ENCODE results near the gene UGGT1. TPM values are rescaled to one million over a fixed set of nuclear protein-coding genes. Genes with fewer than 3 reads are reported as not detected.

UGGT1 gene
- total RNA-seq, 1 donor from 2014 or later: 102 TPM

DNA sequence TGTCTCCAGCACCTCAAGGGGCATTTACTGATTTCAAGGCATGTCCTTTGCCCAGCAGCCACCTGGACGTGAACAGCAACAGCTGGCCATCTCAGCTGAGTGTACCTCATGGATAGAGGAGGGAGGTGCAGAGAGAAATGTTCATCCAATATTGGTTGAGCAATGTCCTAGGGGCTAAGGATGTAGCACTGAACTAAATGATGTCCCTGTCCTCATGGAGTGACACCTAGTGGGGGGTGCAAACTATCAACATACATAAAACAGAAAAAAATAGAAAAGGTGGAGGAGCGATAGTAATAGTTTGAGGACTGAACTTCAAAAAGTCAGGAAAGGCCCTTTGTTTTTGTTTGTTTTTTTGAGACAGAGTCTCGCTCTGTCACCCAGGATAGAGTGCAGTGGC lies 4.8 kb upstream of the UGGT1 start:
- Mint-ChIP-seq H3K4me1 (ENCODE audit: unreplicated experiment) (peaks cover 4% of the 10 kb centered on the region), H3K9me3 (ENCODE audit: unreplicated experiment) (no peaks in the 10 kb centered on the region), H3K27ac (ENCODE audit: unreplicated experiment) (no peak overlapping the region), H3K36me3 (ENCODE audit: low read depth, unreplicated experiment) (no peaks in the 10 kb centered on the region), H3K27me3 (ENCODE audit: unreplicated experiment) (no peaks in the 10 kb centered on the region), H3K4me3 (ENCODE audit: unreplicated experiment) (peak overlapping the region; percentile 43)
- TF ChIP-seq, protein P1, sequence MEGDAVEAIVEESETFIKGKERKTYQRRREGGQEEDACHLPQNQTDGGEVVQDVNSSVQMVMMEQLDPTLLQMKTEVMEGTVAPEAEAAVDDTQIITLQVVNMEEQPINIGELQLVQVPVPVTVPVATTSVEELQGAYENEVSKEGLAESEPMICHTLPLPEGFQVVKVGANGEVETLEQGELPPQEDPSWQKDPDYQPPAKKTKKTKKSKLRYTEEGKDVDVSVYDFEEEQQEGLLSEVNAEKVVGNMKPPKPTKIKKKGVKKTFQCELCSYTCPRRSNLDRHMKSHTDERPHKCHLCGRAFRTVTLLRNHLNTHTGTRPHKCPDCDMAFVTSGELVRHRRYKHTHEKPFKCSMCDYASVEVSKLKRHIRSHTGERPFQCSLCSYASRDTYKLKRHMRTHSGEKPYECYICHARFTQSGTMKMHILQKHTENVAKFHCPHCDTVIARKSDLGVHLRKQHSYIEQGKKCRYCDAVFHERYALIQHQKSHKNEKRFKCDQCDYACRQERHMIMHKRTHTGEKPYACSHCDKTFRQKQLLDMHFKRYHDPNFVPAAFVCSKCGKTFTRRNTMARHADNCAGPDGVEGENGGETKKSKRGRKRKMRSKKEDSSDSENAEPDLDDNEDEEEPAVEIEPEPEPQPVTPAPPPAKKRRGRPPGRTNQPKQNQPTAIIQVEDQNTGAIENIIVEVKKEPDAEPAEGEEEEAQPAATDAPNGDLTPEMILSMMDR (IDR thresholded peaks at IDR 0.05; ENCODE audit: unreplicated experiment): no peak
- DNase-seq (ENCODE audit: low spot score): no peak

DNA sequence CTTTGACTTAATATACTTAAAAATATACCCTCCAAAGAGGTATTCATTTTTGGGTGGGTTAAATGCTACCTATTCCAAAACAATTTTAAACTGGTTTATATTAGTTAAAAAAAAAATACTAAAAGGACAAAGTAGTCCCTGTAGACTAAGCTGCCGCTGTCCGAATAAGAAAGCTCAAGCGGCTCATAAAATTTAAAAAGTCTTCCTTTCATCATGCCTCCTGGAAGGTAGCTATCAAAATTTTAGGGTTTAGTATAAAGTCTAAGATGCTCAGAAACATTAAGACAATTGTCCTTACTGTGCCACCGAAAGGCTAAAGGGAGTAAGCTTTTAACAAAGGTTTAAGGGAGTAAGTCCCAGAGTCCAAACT lies 440 bp upstream of the UGGT1 start:
- H3K9me3 Mint-ChIP-seq (ENCODE audit: unreplicated experiment): no peaks in the 10 kb centered on the region
- TF ChIP-seq, protein P1 (IDR thresholded peaks at IDR 0.05; ENCODE audit: unreplicated experiment): no peak
- peak overlapping the region; percentile 70 for H3K27ac Mint-ChIP-seq (ENCODE audit: unreplicated experiment)
- H3K36me3 Mint-ChIP-seq (ENCODE audit: low read depth, unreplicated experiment): peaks cover 3% of the 10 kb centered on the region
- H3K4me3 Mint-ChIP-seq (ENCODE audit: unreplicated experiment): peak overlapping the region; percentile 95
- no peaks in the 10 kb centered on the region for H3K27me3 Mint-ChIP-seq (ENCODE audit: unreplicated experiment)
- H3K4me1 Mint-ChIP-seq (ENCODE audit: unreplicated experiment): peaks cover 28% of the 10 kb centered on the region
- DNase-seq (ENCODE audit: low spot score): no peak

DNA sequence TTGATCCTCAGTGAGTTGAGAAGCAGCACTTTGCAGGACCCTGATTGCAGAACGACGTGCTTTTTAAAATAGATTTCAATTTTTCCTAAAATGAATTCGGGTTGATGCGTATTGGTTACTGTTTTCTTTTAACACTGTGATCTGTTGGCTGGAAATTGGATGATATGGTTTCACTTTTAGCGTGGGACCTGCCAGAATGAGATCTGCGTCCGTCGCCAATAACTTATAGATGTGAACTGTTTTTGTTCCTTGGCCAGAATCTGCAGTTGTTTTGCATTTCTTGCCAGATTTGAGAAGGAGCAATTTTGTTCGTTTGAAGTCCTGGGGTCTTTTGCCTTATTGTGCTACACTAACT lies 703 bp downstream of the UGGT1 start:
- Mint-ChIP-seq H3K9me3 (ENCODE audit: unreplicated experiment) (no peaks in the 10 kb centered on the region), H3K27ac (ENCODE audit: unreplicated experiment) (peak overlapping the region; percentile 70), H3K4me3 (ENCODE audit: unreplicated experiment) (peak overlapping the region; percentile 95), H3K27me3 (ENCODE audit: unreplicated experiment) (no peaks in the 10 kb centered on the region), H3K4me1 (ENCODE audit: unreplicated experiment) (peaks cover 35% of the 10 kb centered on the region), H3K36me3 (ENCODE audit: low read depth, unreplicated experiment) (peaks cover 8% of the 10 kb centered on the region)
- no peak for DNase-seq (ENCODE audit: low spot score)
- TF ChIP-seq, protein P1 (IDR thresholded peaks at IDR 0.05; ENCODE audit: unreplicated experiment): no peak

DNA sequence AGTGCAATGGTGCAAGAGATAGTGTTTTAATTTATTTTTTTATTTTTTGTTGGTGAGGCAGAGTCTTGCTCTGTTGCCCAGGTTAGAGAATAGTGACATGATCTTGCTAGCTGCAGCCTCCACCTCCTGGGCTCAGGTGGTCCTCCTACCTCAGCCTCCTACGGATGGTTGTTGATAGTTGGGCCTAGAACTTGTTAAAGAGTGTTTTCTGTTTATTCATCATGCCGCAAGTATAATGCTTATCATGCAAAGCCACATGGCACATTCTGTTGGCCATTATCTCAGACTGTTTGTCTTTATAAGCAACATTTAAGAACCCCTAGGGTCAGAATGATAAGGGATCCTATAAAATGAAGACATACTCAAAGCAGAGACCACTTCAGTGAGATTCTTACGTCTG lies 1.7 kb downstream of the UGGT1 start:
- peaks cover 35% of the 10 kb centered on the region for H3K4me1 Mint-ChIP-seq (ENCODE audit: unreplicated experiment)
- TF ChIP-seq, protein P1 (IDR thresholded peaks at IDR 0.05; ENCODE audit: unreplicated experiment): no peak
- DNase-seq (ENCODE audit: low spot score): no peak
- H3K27ac Mint-ChIP-seq (ENCODE audit: unreplicated experiment): peak overlapping the region; percentile 79
- H3K36me3 Mint-ChIP-seq (ENCODE audit: low read depth, unreplicated experiment): peaks cover 13% of the 10 kb centered on the region
- no peaks in the 10 kb centered on the region for H3K27me3 Mint-ChIP-seq (ENCODE audit: unreplicated experiment)
- no peaks in the 10 kb centered on the region for H3K9me3 Mint-ChIP-seq (ENCODE audit: unreplicated experiment)
- peak overlapping the region; percentile 72 for H3K4me3 Mint-ChIP-seq (ENCODE audit: unreplicated experiment)

DNA sequence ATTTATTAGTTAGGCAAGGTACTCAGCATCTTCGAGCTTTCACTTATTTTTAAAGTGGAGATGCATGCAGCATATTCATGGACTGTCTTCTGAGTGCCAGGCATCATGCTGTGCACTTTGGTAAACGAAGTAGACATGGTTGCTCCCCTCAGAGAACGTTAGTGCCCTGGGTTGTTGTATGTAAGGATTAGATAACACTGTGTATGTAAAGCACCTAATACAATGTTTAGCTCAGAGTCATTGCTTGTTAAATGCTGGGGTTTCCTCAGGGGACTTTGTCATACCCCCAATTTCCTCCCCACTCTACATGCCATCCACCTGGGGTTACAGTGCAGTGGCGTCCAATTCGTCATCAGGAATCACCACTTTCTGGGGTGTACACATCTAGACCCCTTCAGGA lies 2.8 kb downstream of the UGGT1 start:
- H3K36me3 Mint-ChIP-seq (ENCODE audit: low read depth, unreplicated experiment): peaks cover 18% of the 10 kb centered on the region
- TF ChIP-seq, protein P1 (IDR thresholded peaks at IDR 0.05; ENCODE audit: unreplicated experiment): no peak
- peak overlapping the region; percentile 9 for H3K4me3 Mint-ChIP-seq (ENCODE audit: unreplicated experiment)
- H3K27me3 Mint-ChIP-seq (ENCODE audit: unreplicated experiment): no peaks in the 10 kb centered on the region
- peak overlapping the region; percentile 64 for H3K27ac Mint-ChIP-seq (ENCODE audit: unreplicated experiment)
- no peaks in the 10 kb centered on the region for H3K9me3 Mint-ChIP-seq (ENCODE audit: unreplicated experiment)
- no peak for DNase-seq (ENCODE audit: low spot score)
- peaks cover 35% of the 10 kb centered on the region for H3K4me1 Mint-ChIP-seq (ENCODE audit: unreplicated experiment)
